ENCODE measurements around the gene EIF2B4. TPM values are rescaled to one million over a fixed set of nuclear protein-coding genes. Genes with fewer than 3 reads are reported as not detected.

EIF2B4 gene
- total RNA-seq, 1 experiment from 2014 or later: 74.7 TPM

DNA sequence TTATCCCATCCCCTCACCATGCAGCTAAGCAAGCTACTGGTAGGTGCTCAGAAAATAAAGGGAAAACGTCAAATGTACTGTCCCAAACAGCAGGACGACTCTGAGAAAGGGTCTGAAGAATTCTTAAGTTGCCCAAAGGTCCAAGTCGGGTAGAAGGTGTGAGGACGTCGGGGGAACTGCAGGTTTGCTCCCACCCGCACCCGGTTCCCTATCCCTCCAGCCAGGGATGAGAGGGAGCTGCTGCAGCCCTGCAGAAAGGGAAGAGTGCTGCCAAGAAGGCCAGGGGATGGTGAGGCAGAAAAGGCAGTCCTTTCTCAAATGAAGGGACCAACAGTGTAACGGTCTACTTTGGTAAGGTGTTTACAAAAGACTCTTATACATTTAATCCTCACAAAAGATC, 55.0 kb downstream of the EIF2B4 start:
- Histone ChIP-seq H3K27me3 (replicated peaks; ENCODE audit: insufficient read depth, low read depth, low read length, poor library complexity) (no peaks in the 10 kb centered on the region), H3K36me3 (ENCODE audit: insufficient read depth, low read length, poor library complexity, severe bottlenecking) (no peaks in the 10 kb centered on the region), H3K9me3 (ENCODE audit: low read depth, low read length, poor library complexity, severe bottlenecking) (no peaks in the 10 kb centered on the region), H3K27ac (ENCODE audit: low read depth, low read length, poor library complexity, severe bottlenecking) (no peak overlapping the region), H3K4me3 (ENCODE audit: low read depth, low read length, poor library complexity, severe bottlenecking) (no peak overlapping the region), H3K4me1 (ENCODE audit: insufficient read depth, low read length, poor library complexity, severe bottlenecking) (no peaks in the 10 kb centered on the region)
- ChIA-PET CTCF (no interaction called here), POLR2A (ENCODE audit: low non-redundant PET) (no interaction called here)
- DNase-seq (ENCODE audit: low spot score): no peak
- intact Hi-C loops (cut with micrococcal nuclease; ENCODE audit: unreplicated experiment): no loop called here
- TF ChIP-seq, protein P1, sequence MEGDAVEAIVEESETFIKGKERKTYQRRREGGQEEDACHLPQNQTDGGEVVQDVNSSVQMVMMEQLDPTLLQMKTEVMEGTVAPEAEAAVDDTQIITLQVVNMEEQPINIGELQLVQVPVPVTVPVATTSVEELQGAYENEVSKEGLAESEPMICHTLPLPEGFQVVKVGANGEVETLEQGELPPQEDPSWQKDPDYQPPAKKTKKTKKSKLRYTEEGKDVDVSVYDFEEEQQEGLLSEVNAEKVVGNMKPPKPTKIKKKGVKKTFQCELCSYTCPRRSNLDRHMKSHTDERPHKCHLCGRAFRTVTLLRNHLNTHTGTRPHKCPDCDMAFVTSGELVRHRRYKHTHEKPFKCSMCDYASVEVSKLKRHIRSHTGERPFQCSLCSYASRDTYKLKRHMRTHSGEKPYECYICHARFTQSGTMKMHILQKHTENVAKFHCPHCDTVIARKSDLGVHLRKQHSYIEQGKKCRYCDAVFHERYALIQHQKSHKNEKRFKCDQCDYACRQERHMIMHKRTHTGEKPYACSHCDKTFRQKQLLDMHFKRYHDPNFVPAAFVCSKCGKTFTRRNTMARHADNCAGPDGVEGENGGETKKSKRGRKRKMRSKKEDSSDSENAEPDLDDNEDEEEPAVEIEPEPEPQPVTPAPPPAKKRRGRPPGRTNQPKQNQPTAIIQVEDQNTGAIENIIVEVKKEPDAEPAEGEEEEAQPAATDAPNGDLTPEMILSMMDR (conservative IDR thresholded peaks at IDR 0.05; ENCODE audit: low read depth, low read length): no peak
- no peak for TF ChIP-seq EZH2 (IDR thresholded peaks at IDR 0.05; ENCODE audit: borderline replicate concordance, low read depth, low read length, poor library complexity, severe bottlenecking)
- BruUV-seq (replicated peaks): no TSS peak

DNA sequence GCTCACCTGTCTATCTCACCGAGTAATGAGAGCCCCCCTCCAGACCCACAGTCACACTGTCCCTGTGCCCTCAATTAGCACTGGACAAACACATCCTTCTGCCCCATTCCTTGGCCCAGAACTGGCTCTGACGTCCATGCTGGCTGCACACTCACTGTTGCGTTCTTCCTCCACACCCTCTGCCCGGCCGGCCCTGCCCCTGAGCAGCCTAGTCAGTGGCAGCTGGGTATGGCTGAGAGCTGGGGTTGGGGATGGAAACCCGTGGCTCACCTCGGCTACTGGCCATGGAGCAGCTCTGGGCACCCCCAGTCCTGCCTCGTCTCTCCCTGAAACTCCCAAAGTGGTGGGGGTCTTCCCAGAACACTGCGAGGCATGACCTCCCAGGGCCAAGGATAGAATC, 55.4 kb downstream of the EIF2B4 start:
- Histone ChIP-seq H3K4me3 (ENCODE audit: low read depth, low read length, poor library complexity, severe bottlenecking) (no peak overlapping the region), H3K27me3 (replicated peaks; ENCODE audit: insufficient read depth, low read depth, low read length, poor library complexity) (no peaks in the 10 kb centered on the region), H3K4me1 (ENCODE audit: insufficient read depth, low read length, poor library complexity, severe bottlenecking) (no peaks in the 10 kb centered on the region), H3K27ac (ENCODE audit: low read depth, low read length, poor library complexity, severe bottlenecking) (no peak overlapping the region), H3K9me3 (ENCODE audit: low read depth, low read length, poor library complexity, severe bottlenecking) (no peaks in the 10 kb centered on the region), H3K36me3 (ENCODE audit: insufficient read depth, low read length, poor library complexity, severe bottlenecking) (no peaks in the 10 kb centered on the region)
- ChIA-PET CTCF (interaction anchor here (0.7 kb wide), 1 partner anchor 41 kb away, joined by 3 read pairs; no protein-coding TSS in a partner anchor), POLR2A (ENCODE audit: low non-redundant PET) (no interaction called here)
- TF ChIP-seq, protein P1 (conservative IDR thresholded peaks at IDR 0.05; ENCODE audit: low read depth, low read length): no peak
- no peak for TF ChIP-seq EZH2 (IDR thresholded peaks at IDR 0.05; ENCODE audit: borderline replicate concordance, low read depth, low read length, poor library complexity, severe bottlenecking)
- no TSS peak for BruUV-seq (replicated peaks)
- intact Hi-C loops (cut with micrococcal nuclease; ENCODE audit: unreplicated experiment): no loop called here
- DNase-seq (ENCODE audit: low spot score): no peak

Other genes starting within 250 kb of the EIF2B4 start
- 0.22 TPM in 1 of 2 replicates, not detected in the other for gene ABHD1, start 246.5 kb downstream of the EIF2B4 start, total RNA-seq (2021)
- gene PREB, start 235.7 kb downstream of the EIF2B4 start, total RNA-seq (2021): 52.7 and 53.8 TPM in 2 replicates
- not detected in 2 replicates for gene PRR30, start 230.9 kb downstream of the EIF2B4 start, total RNA-seq (2021)
- not detected in 2 replicates for gene TCF23, start 221.3 kb downstream of the EIF2B4 start, total RNA-seq (2021)
- 106 and 107 TPM in 2 replicates for gene ATRAID, start 158.3 kb downstream of the EIF2B4 start, total RNA-seq (2021)
- 366 and 515 TPM in 2 replicates for gene SLC5A6, start 158.1 kb downstream of the EIF2B4 start, total RNA-seq (2021)
- gene CAD, start 153.0 kb downstream of the EIF2B4 start, total RNA-seq (2021): 194 and 210 TPM in 2 replicates
- 45.0 and 45.6 TPM in 2 replicates for gene SLC30A3, start 107.3 kb downstream of the EIF2B4 start, total RNA-seq (2021)
- 2.4 and 2.7 TPM in 2 replicates for gene DNAJC5G, start 94.9 kb downstream of the EIF2B4 start, total RNA-seq (2021)
- 2.2 and 2.8 TPM in 2 replicates for gene TRIM54, start 87.9 kb downstream of the EIF2B4 start, total RNA-seq (2021)
- gene UCN, start 61.9 kb downstream of the EIF2B4 start, total RNA-seq (2021): 0.64 and 0.68 TPM in 2 replicates
- gene MPV17, start 47.2 kb downstream of the EIF2B4 start, total RNA-seq (2021): 63.4 and 66.3 TPM in 2 replicates
- gene GTF3C2, start 13.6 kb downstream of the EIF2B4 start, total RNA-seq (2021): 85.7 and 89.3 TPM in 2 replicates
- gene SNX17, start 278 bp upstream of the EIF2B4 start, total RNA-seq (2021): 109 and 110 TPM in 2 replicates
- 21.3 and 22.3 TPM in 2 replicates for gene ZNF513, start 10.4 kb upstream of the EIF2B4 start, total RNA-seq (2021)
- gene PPM1G, start 39.3 kb upstream of the EIF2B4 start, total RNA-seq (2021): 147 and 155 TPM in 2 replicates
- 86.3 and 93.0 TPM in 2 replicates for gene NRBP1, start 58.3 kb upstream of the EIF2B4 start, total RNA-seq (2021)
- 2.6 and 3.4 TPM in 2 replicates for gene KRTCAP3, start 72.0 kb upstream of the EIF2B4 start, total RNA-seq (2021)
- gene IFT172, start 119.4 kb upstream of the EIF2B4 start, total RNA-seq (2021): 42.2 and 50.4 TPM in 2 replicates
- gene FNDC4, start 124.9 kb upstream of the EIF2B4 start, total RNA-seq (2021): 1.3 and 3.1 TPM in 2 replicates
- not detected in 2 replicates for gene GCKR, start 126.5 kb upstream of the EIF2B4 start, total RNA-seq (2021)
- gene ZNF512, start 212.7 kb upstream of the EIF2B4 start, total RNA-seq (2021): 61.3 TPM in 2 replicates

Data from A673 (cell line).